Stimulated activated naive CD8-positive, alpha-beta T cell treated with anti-CD3 and anti-CD28 coated beads, Interleukin-15, Interleukin-2, amounts not matched to agents 100 U/mL and 50 U/mL, for 24 hours (primary cell): ENCODE results near the gene ZNF304.

Experiments
- ATAC-seq: fragments of 150-1000 bp; cut with Tn5 transposase; one replicate; pipeline ENCODE4 v1.10.0; 2021
- DNase-seq: peaks from one replicate; pipeline ENCODE4 v3.0.0; 2021

The ZNF304 gene

GRCh38 chr19:57350877-57351805 is at the start of gene ZNF304:
Gene ZNF304 (plus strand): TSS chr19:57351271. CDS start chr19:57351665, 394 bp downstream.
- ATAC-seq, result peak; percentile 100
- DNase-seq, result peak; percentile 82

- no peak for DNase-seq
- ATAC-seq, result no peak
Observed at GRCh38 chr19:57302020-57302465, 49.0 kb upstream of the ZNF304 start.

GRCh38 chr19:57302727-57303401 is 48.2 kb upstream of the ZNF304 start:
- no peak for DNase-seq
- no peak for ATAC-seq

- DNase-seq (no peak), ATAC-seq (no peak)
Observed at GRCh38 chr19:57305056-57305455, 46.0 kb upstream of the ZNF304 start.

GRCh38 chr19:57308514-57308913 is 42.6 kb upstream of the ZNF304 start:
- ATAC-seq (no peak), DNase-seq (no peak)

GRCh38 chr19:57310792-57311191 is 40.3 kb upstream of the ZNF304 start:
- no peak for ATAC-seq
- DNase-seq, result no peak

GRCh38 chr19:57314146-57314545 is 36.9 kb upstream of the ZNF304 start:
- DNase-seq (no peak), ATAC-seq (no peak)

GRCh38 chr19:57317503-57317902 is 33.6 kb upstream of the ZNF304 start:
- no peak for ATAC-seq

GRCh38 chr19:57319869-57320179 is 31.2 kb upstream of the ZNF304 start:
- ATAC-seq (no peak), DNase-seq (no peak)

More at GRCh38 chr19:57317503-57317902, 33.6 kb upstream of the ZNF304 start:
- no peak for DNase-seq

GRCh38 chr19:57320180-57321084 is 30.6 kb upstream of the ZNF304 start, which contains the start of gene ZNF543:
Gene ZNF543 (plus strand): TSS chr19:57320472. CDS start chr19:57320854, 382 bp downstream.
- DNase-seq (peak; percentile 95), ATAC-seq (peak; percentile 100)

- no peak for DNase-seq
- no peak for ATAC-seq
Observed at GRCh38 chr19:57321116-57321515, 30.0 kb upstream of the ZNF304 start.

- DNase-seq (no peak), ATAC-seq (no peak)
Observed at GRCh38 chr19:57321751-57322150, 29.3 kb upstream of the ZNF304 start.

- ATAC-seq (no peak), DNase-seq (no peak)
Observed at GRCh38 chr19:57324992-57325391, 26.1 kb upstream of the ZNF304 start.

GRCh38 chr19:57327993-57328392 is 23.1 kb upstream of the ZNF304 start:
- ATAC-seq (no peak), DNase-seq (no peak)

- no peak for ATAC-seq
- no peak for DNase-seq
Observed at GRCh38 chr19:57334191-57334590, 16.9 kb upstream of the ZNF304 start.

GRCh38 chr19:57338877-57339276 is 12.2 kb upstream of the ZNF304 start:
- DNase-seq (no peak), ATAC-seq (no peak)

- DNase-seq, result no peak
- ATAC-seq, result no peak
Observed at GRCh38 chr19:57342582-57342981, 8.5 kb upstream of the ZNF304 start.

- ATAC-seq (no peak), DNase-seq (no peak)
Observed at GRCh38 chr19:57348136-57348535, 2.9 kb upstream of the ZNF304 start.

- DNase-seq (no peak), ATAC-seq (no peak)
Observed at GRCh38 chr19:57351867-57352266, 796 bp downstream of the ZNF304 start.

GRCh38 chr19:57355916-57356315 is 4.8 kb downstream of the ZNF304 start:
- ATAC-seq, result no peak
- DNase-seq, result no peak

GRCh38 chr19:57357406-57357805 is 6.3 kb downstream of the ZNF304 start:
- DNase-seq, result no peak
- no peak for ATAC-seq

- ATAC-seq, result no peak
- DNase-seq, result no peak
Observed at GRCh38 chr19:57359300-57359699, 8.2 kb downstream of the ZNF304 start.
